Duodenal mucosa (tissue), 2 donors: ENCODE results near the gene HSPA2.

ENCODE experiments used
- H3K27ac ChIP-seq: one replicate; pipeline ENCODE4 v1.7.0; 2013; ENCODE audit warnings: low read depth, low read length
- H3K27me3 ChIP-seq, 2 donors: one replicate each; pipeline ENCODE4 v1.7.0; 2013; ENCODE audit warnings: low read length in 2 of 2, control low read depth in 1 of 2; ENCODE audit not compliant: insufficient read depth in 2 of 2, control insufficient read depth in 1 of 2
- H3K36me3 ChIP-seq, 2 donors: one replicate each; pipeline ENCODE4 v1.7.0; 2013; ENCODE audit warnings: low read length in 2 of 2, control low read depth in 1 of 2; ENCODE audit not compliant: insufficient read depth in 2 of 2, control insufficient read depth in 1 of 2
- H3K4me1 ChIP-seq, 2 donors: one replicate each; pipeline ENCODE4 v1.7.0; 2013; ENCODE audit warnings: low read length in 2 of 2, control low read depth in 1 of 2; ENCODE audit not compliant: insufficient read depth in 2 of 2, control insufficient read depth in 1 of 2
- H3K4me3 ChIP-seq, 2 donors: one replicate each; pipeline ENCODE4 v1.7.0; 2013; ENCODE audit warnings: low read length in 2 of 2, low read depth in 1 of 2
- H3K9ac ChIP-seq, 2 donors: one replicate each; pipeline ENCODE4 v1.7.0; 2013; ENCODE audit warnings: low read length in 2 of 2, low read depth in 1 of 2
- H3K9me3 ChIP-seq, 2 donors: one replicate each; pipeline ENCODE4 v1.7.0; 2013; ENCODE audit warnings: low read length in 2 of 2, control low read depth in 1 of 2; ENCODE audit not compliant: control insufficient read depth in 1 of 2

Gene HSPA2

DNA sequence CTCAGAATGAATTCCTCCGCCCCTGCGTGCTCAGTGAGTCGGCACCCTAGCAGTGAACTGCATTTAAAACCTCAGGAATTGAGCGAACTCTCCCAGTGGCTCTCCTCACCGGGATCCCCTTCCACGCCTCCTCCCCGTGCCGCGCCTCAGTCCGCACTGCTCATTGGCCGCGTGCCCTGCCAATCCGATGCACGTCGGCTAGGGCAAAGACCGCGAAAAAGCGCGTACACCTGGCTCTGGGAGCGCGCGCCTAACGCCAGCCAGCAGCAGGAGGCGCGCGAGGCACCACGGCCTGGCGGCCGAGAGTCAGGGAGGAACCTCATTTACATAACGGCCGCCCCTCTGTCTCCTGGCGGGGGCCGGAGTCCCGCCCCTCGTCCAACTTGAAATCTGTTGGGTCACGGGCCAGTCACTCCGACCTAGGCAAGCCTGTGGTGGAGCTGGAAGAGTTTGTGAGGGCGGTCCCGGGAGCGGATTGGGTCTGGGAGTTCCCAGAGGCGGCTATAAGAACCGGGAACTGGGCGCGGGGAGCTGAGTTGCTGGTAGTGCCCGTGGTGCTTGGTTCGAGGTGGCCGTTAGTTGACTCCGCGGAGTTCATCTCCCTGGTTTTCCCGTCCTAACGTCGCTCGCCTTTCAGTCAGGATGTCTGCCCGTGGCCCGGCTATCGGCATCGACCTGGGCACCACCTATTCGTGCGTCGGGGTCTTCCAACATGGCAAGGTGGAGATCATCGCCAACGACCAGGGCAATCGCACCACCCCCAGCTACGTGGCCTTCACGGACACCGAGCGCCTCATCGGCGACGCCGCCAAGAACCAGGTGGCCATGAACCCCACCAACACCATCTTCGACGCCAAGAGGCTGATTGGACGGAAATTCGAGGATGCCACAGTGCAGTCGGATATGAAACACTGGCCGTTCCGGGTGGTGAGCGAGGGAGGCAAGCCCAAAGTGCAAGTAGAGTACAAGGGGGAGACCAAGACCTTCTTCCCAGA, at the start of gene HSPA2:
HSPA2 (plus strand) TSS at position 534 of the 995 bp plus-strand sequence; CDS start at position 643, 109 bp downstream.
- H3K27ac ChIP-seq, result peak within 1 kb of the TSS; percentile 81
- peak within 1 kb of the TSS; percentile 81 to 82 for H3K4me3 ChIP-seq
- no peaks in the 10 kb centered on the region for H3K36me3 ChIP-seq
- peaks cover 5 to 19% of the 10 kb centered on the region in 2 donors for H3K4me1 ChIP-seq
- H3K27me3 ChIP-seq, result peaks cover 3 to 12% of the 10 kb centered on the region in 2 donors
- peaks cover 5 to 7% of the 10 kb centered on the region in 2 donors for H3K9me3 ChIP-seq
- H3K9ac ChIP-seq, result peak within 1 kb of the TSS; percentile 73 to 80

DNA sequence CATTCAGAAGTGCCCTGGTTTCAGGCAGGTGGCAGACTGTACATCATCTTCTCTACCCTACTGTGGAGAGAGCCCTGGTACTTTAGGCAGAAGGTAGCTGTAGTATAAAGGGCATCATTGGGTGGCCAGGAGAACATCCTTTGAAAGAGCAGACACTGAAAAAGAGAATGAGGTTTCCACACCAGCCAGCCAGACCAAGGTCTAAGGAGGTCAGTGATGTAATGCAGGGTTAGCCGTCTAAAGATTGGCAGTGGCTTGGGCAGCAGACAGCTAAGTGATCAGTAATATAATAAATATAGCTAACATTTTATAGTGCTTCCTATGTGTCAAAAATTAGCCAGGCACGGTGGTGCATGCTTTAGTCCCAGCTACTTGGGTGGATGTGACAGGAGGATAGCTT, 48.9 kb upstream of the HSPA2 start:
- Histone ChIP-seq H3K4me1 (no peaks in the 10 kb centered on the region), H3K9me3 (no peaks in the 10 kb centered on the region), H3K27me3 (no peaks in the 10 kb centered on the region), H3K9ac (no peak overlapping the region), H3K36me3 (peaks cover 7 to 21% of the 10 kb centered on the region in 2 donors), H3K4me3 (no peak overlapping the region), H3K27ac (no peak overlapping the region)

DNA sequence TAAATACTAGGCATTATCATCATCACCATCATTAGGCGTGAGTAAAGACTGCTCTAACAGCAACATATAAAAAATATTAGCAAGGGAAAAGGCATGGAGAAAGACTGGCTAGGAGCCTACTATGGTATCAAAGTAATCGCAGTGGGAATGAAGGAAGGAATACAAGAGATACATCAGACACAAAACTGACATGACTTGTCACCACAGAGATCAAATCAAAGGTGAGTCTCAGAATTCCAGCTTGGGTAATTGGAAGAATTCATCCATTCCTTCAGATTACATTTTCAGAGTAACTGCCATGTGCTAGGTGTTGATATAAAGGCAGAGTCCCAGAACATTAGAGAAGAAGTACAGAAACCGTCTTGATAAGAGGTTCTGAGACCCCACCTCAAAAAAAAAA, 47.1 kb upstream of the HSPA2 start:
- Histone ChIP-seq H3K36me3 (peaks cover 3% of the 10 kb centered on the region in 2 donors), H3K9ac (no peak overlapping the region), H3K4me3 (no peak overlapping the region), H3K27ac (no peak overlapping the region), H3K27me3 (no peaks in the 10 kb centered on the region), H3K9me3 (no peaks in the 10 kb centered on the region), H3K4me1 (no peaks in the 10 kb centered on the region)

GRCh38 chr14:64495252-64495651, 45.3 kb upstream of the HSPA2 start:
- Histone ChIP-seq H3K27ac (no peak overlapping the region), H3K9me3 (no peaks in the 10 kb centered on the region), H3K9ac (no peak overlapping the region), H3K27me3 (no peaks in the 10 kb centered on the region), H3K4me3 (no peak overlapping the region), H3K36me3 (peaks cover 3% of the 10 kb centered on the region in 2 donors), H3K4me1 (no peaks in the 10 kb centered on the region)

GRCh38 chr14:64496764-64497163, 43.8 kb upstream of the HSPA2 start:
- H3K36me3 ChIP-seq, result peaks cover 0 to 3% of the 10 kb centered on the region in 2 donors
- no peaks in the 10 kb centered on the region for H3K27me3 ChIP-seq
- H3K4me3 ChIP-seq, result no peak overlapping the region
- H3K9me3 ChIP-seq, result no peaks in the 10 kb centered on the region
- H3K9ac ChIP-seq, result no peak overlapping the region
- peaks cover 10 to 11% of the 10 kb centered on the region in 2 donors for H3K4me1 ChIP-seq
- no peak overlapping the region for H3K27ac ChIP-seq

DNA sequence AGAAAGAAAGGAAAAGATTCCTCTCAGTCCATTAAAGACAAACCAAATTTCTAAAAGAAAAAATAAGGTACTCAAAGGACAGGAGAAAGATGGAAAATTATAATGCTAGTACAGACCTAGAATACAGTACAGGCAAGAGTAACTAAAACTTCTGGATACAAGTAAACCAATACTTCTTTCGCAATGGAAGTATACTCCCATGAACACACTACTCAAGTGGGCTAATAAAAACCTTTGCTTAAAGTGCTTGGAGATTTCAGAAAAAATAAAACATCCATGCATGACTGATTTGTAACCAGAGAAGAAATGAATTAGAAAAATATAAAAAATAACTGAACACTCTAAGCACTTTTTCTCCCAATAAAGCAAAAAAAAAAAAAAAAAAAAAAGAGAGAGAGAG, 40.5 kb upstream of the HSPA2 start:
- Histone ChIP-seq H3K27ac (no peak overlapping the region), H3K27me3 (no peaks in the 10 kb centered on the region), H3K36me3 (peaks cover 0 to 3% of the 10 kb centered on the region in 2 donors), H3K9ac (no peak overlapping the region), H3K4me1 (peaks cover 20 to 25% of the 10 kb centered on the region in 2 donors), H3K9me3 (no peaks in the 10 kb centered on the region), H3K4me3 (no peak overlapping the region)

DNA sequence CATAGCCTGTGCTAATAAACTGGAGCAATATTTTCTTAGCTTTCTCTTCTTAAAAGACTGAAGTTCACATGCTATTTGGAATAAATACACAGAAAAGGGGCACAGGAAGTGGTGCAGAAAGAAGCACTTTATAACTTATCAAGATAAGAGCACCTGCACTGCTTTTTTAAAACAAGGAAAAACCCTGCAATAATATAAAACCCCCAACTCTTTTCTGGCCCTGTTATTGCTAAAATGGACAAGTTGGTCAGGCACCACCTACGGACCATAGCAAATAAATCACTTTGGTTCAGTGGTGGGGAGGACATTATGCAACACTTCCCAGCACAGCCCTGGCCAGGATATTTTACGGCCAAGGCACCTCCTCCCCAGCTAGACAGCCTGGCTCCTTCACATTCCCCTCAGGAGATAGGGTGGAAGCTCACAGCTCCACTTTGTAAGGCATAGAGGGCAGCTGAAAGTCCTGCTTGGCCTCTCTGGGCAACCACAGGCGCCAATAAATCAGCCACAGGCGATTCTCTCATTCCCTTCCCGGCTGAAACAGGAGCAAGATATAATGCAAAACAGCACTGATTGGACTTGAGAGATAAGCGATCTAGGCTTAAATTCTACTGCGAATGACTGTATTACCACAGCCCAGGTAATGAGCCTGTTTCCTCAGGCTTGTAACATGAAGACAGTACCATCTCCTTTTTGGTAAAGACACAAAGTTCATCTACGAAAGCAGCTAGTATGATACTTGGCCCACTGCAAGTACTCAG, 39.0 kb upstream of the HSPA2 start:
- peak overlapping the region; percentile 93 to 94 for H3K4me3 ChIP-seq
- peaks cover 23 to 35% of the 10 kb centered on the region in 2 donors for H3K4me1 ChIP-seq
- no peaks in the 10 kb centered on the region for H3K27me3 ChIP-seq
- no peaks in the 10 kb centered on the region for H3K9me3 ChIP-seq
- H3K36me3 ChIP-seq, result no peaks in the 10 kb centered on the region
- peak overlapping the region; percentile 14 for H3K27ac ChIP-seq
- H3K9ac ChIP-seq, result peak overlapping the region; percentile 93 to 97

GRCh38 chr14:64502456-64502855, 38.1 kb upstream of the HSPA2 start:
- Histone ChIP-seq H3K4me3 (peak overlapping the region; percentile 93 to 94), H3K9ac (peak overlapping the region; percentile 93 to 97), H3K27ac (peak overlapping the region; percentile 100), H3K36me3 (no peaks in the 10 kb centered on the region), H3K4me1 (peaks cover 32 to 42% of the 10 kb centered on the region in 2 donors), H3K27me3 (no peaks in the 10 kb centered on the region), H3K9me3 (no peaks in the 10 kb centered on the region)

DNA sequence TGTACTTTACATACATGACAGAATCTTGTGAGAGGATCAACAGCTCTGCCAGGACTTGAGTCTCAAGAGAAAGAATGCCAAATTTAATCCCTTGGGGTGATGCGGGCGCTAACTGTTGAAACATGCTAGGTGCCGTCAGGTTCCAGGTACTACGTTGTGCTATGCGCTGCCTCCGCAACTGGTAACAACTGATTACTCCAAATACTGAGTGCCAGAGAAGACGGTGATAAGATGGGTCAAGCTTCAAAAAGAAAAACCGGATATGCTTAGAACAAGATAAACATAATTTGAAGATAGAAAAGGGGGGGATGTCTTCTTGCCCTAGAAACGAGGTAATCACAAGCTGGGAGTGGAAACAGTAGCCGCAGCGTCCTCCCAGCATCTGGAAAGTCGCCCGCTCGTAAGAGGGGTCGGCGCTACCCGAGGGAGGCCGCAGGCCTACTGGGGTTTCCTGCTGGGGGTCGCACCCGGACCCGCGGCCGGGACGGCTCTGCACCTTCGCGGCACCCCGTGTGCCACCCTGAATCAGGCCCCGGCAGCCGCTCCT, 37.6 kb upstream of the HSPA2 start:
- Histone ChIP-seq H3K9ac (peak overlapping the region; percentile 93 to 97), H3K27me3 (no peaks in the 10 kb centered on the region), H3K9me3 (no peaks in the 10 kb centered on the region), H3K27ac (peak overlapping the region; percentile 100), H3K4me3 (peak overlapping the region; percentile 93 to 94), H3K36me3 (no peaks in the 10 kb centered on the region), H3K4me1 (peaks cover 37 to 47% of the 10 kb centered on the region in 2 donors)
